ENCODE measurements around the gene SVOP.

The SVOP gene

GRCh38 chr12:108972358-108972757, 48.5 kb downstream of the SVOP start:
- DNase-seq, result no peak

GRCh38 chr12:108969622-108970021, 51.2 kb downstream of the SVOP start:
- no peak for DNase-seq

DNA sequence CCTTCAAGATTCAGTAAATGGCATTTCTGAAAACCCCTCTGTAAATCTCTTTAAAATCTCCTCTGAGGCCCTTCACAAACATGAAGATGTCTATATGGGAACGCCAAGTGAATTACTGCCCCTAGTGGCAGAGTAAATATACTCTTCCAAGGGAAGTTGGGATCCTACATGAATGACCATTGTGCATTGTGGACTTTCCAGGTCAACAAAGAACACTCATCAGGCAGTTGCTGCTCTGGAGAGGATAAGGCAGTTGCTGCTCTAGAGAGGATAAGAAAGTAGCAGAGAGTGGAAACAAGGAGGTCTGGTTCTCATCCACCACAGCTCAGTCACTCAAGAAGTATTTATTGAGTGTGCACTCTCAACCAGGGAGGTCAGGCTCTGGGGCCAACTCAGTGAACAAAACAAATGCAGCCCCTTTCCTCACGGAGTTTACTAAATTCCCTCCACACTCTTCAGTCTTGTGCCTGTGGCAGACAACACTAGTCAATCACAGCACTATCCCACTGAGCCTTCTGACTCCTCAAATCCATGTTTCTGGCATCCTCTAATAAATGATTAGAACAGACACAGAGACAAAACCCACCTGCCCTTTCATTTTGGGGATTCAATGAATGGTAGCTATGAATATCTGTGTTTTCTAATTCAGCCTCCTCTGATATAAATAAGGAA, 52.9 kb downstream of the SVOP start:
- no peak for DNase-seq

- DNase-seq, result no peak
Measured at GRCh38 chr12:108966378-108967151, 54.3 kb downstream of the SVOP start.

DNA sequence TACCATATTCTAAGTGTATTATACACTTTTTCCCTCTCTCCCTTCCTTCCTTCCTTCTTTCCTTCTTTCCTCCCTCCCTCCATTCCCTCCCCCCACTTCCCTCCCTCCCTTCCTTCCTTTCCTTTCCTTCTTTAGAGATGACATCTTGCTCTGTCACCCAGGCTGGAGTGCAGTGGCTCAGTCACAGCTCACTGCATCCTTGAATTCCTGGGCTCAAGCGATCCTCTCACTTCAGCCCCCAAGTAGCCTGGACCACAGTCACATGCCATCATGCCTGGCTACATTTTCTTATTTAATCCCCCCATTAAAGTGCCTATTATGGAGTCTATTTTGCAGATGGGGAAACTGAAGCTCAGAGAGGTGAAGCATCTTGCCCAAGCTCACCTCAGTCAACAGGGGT, 55.0 kb downstream of the SVOP start:
- DNase-seq, result no peak

- no peak for DNase-seq
Measured at GRCh38 chr12:108964371-108965352, 56.2 kb downstream of the SVOP start.

DNA sequence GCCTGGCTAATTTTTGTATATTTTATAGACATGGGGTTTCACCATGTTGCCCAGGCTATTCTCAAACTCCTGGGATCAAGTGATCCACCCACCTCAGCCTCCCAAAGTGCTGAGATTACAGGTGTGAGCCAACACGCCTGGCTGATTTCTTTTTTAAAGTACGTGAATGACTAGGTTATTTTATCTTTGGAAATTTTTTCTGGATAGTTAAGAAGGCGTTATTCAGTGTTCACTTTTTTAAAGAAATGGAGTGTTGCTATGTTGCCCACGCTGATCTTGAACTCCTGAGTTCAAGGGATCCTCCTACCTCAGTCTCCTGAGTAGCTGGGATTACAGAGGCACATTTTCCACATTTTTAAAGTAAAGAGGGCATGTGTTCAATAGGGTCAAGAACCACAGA, 58.6 kb downstream of the SVOP start:
- no peak for DNase-seq

GRCh38 chr12:108959748-108960655, 60.9 kb downstream of the SVOP start:
- no peak for DNase-seq

DNA sequence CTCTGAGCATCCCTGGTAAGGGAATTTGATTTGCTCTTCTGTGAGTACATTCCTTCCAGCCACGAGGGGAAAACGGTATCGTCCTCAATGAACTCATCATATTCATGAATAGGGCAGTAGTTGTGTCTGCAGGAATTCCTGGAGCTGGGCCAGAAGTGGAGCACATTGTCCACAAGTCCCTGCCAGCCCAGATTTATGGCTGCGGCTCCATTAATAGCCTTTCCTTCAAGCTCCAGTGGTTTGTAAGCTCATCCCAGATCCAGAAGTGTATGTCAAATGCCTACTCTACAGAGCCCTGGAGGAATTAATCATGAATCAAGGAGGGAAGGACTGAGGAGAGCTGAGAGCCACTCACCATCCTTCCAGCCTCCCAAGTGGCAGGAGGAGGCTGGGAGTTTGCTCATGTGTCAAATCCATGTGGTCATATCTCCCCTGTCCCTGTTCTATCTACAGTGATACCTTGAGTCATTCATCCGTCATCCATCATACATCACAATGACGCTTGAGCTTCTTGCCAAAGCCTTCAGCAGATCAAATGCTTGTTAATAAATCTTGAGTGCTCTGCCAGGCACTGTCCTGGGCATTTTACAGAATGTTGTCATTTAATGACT, 65.5 kb downstream of the SVOP start:
- no peak for DNase-seq

GRCh38 chr12:108950991-108951739, 69.7 kb downstream of the SVOP start:
- peak; percentile 29 for DNase-seq

DNA sequence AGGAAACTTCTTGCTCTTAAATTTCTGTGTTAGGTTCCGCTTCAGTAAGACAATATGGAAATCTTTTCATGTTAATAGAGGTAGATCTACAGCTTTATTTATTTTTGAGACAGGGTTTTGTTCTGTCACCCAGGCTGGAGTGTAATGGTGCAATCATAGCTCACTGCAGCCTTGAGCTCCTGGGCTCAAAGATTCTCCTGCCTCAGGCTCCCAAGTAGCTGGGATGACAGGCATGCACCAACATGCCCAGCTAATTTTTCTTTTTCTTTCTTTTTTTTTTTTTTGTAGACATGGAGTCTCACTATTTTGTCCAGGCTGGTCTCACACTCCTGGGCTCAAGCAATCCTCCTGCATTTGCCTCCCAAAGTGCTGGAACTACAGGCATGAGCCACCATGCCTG, 70.9 kb downstream of the SVOP start:
- DNase-seq, result no peak

GRCh38 chr12:108948367-108948766, 72.5 kb downstream of the SVOP start:
- no peak for DNase-seq

GRCh38 chr12:108947097-108947496, 73.8 kb downstream of the SVOP start:
- DNase-seq, result no peak

DNA sequence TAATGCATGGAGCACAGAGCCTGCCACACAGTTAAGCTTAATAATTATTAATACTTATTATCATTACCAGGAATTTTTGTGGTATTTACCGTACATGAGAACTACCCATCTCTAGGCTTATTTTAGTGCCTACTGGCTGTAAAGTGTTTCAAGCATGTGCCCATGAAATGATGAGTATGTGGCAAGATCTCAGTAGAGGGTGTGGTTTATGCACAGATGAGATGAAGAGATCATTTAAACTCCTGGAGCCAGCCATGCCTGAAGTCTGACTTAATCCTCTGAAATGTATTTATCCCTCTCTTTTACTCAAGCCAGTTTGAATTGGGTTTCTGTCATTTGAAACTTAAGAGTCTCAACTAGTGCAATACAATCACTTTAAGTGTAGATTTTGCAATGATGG, 80.7 kb downstream of the SVOP start:
- DNase-seq, result no peak

- no peak for DNase-seq
Measured at GRCh38 chr12:108939594-108939993, 81.3 kb downstream of the SVOP start.

DNA sequence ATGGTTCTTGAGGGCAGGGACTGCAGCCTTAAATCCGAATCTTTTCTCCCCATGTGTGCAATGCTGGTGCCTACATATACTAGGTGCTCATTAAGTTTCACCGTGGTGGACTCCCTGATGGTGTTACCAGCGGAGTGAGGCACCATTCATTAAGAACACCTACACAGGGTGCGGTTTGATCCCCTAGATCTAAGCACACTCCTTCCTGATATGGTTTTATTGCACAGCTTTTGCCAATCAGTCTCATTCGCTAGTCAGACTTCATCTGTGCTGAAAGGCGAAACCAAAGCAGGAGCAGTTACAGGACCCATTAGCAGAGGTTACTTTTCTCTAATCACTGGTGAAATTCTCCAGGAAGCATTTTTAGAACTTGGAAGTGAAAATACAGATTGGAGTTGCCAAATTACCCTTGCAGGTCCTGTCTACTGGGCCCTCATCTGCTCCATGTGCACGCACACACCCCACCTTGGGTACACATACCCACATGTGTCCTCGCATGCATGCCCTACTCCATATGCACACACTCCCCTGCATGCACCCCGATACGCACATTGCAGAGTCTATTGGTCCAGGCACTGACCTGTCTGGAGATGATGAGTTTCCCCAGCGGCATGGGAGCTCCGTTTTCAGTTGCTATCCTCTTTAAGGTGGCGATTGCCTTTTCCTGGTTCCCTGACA, 82.5 kb downstream of the SVOP start:
- no peak for DNase-seq

DNA sequence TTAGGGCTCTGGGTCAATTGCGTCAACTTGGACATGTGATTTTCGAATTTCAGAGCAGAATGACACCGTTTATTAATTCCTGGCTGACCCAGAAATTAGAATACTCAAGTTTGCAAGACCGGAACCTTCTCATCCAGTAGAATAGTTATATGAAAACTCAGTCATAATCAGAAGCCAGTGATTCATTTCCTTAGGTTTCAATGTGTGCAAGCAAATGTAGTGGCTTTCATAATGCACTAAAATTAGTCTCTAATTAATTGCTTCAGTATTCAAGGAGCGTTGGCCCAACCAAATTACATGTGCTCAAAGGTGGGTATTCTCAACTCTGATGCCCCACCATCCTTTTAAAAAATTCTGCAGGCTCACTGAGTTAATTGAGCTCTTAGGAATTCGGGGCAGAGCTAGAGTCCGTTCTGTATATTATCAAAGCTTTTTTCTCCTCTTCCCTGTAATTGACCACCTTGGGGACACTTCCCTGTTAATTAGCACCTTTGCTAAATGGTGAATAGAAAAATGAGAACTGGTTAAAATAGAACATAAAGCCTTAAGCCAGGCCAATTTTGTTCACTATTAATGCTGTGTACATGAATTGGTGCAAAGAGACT, 85.6 kb downstream of the SVOP start:
- no peak for DNase-seq

DNA sequence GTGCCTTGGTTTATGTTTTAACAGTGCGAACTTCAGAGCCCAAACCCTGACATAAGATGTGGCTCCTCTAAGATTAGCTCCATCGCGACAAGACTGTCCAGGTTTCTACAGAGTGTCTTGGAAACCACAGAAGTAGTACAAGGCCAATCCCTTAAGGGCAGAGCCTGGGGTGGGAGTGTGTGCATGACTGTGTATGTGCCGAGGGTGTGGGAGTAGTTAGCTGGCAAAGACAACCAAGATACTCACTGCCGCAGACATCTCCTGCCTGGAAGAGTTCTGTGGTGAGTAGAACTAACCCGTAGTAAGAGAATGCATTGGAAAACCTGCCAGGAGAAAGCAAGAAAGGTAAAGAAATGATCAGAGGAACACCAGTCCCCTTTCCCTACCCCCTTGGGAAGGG, 86.9 kb downstream of the SVOP start:
- no peak for DNase-seq

- no peak for DNase-seq
Measured at GRCh38 chr12:108930756-108931155, 90.1 kb downstream of the SVOP start.

DNA sequence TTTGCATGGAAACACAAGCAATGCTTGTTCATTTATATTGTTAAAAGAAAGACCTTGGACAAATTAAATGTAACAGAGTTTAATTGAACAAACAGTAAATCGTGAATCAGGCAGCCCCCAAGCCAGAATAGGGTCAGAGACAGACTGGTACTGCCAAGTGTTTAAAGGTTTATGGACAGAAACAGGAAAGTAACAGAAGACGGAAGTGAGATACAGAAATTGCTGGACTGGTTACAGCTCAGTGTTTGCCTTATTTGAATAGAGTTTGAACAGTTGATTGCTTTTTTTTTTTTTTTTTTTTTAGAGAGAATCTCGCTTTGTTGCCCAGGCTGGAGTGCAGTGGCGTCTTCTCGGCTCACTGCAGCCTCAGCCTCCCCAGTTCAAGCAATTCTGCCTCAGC, 90.7 kb downstream of the SVOP start:
- no peak for DNase-seq
